Measurements from ENCODE around the gene OPCML.

Gene OPCML

DNA sequence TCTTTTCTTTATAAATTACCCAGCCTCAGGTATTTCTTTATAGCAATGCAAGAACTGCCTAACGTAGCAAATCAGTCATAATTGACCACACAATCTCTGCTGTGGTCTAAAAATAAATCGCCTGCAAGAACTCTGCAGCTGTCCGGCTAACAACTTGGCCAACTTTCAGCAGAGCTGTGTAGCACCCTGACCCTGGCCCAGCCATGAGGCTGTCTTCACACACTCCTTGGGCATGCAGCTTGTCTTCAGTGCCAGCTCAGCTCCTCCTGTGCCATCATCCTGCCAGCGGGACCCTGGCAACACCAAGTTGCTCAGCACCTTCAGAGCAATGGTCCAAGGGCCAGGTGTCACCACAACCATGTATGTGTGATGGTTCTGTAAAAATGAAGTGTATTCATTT lies 355.6 kb downstream of the OPCML start:
- no peak for DNase-seq (ENCODE audit: low read depth, low spot score)

DNA sequence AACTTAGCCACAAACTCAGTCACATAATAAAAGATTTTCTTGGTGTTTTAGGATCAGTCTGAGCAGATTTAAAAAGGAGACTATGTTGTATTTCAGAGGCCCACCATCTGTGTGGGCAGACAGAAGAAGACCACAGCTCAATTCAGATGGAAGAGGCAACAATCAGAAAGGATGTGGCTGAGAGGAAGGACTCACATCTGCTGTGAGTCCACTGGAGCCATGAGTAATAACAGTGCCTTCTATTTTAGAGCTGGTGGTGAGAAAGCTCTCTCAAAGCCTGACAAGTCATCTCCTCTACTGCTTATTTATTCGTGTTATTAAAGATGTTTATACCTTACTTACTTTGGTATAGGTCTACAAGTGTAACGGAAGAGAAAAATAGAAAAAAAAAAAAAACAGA lies 357.2 kb downstream of the OPCML start:
- no peak for DNase-seq (ENCODE audit: low read depth, low spot score)

GRCh38 chr11:133173810-133174412 lies 358.4 kb downstream of the OPCML start:
- no peak for DNase-seq (ENCODE audit: low read depth, low spot score)

- no peak for DNase-seq (ENCODE audit: low read depth, low spot score)
Observed at GRCh38 chr11:133172349-133172748, 360.0 kb downstream of the OPCML start.

GRCh38 chr11:133171374-133171773 lies 360.9 kb downstream of the OPCML start:
- no peak for DNase-seq (ENCODE audit: low read depth, low spot score)

- no peak for DNase-seq (ENCODE audit: low read depth, low spot score)
Observed at GRCh38 chr11:133168016-133168415, 364.3 kb downstream of the OPCML start.

DNA sequence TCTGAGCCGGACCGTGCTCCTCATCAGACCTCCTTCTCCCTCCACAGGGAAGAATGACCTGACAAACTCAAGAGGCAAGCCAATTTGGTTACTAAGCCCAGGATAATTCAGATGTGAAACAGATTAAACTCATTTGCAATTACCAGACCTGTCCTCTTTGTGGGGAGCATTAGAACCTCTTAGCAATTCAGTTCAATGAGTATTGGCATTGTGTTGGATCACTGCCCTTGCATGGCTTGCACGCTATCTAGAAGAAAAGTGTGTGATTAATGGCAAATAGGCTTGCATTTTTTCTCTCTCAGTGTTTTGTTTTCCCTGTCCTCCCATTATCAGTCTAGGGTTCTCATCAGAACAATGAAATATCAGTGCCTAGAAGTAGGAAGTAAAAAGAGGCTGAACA lies 365.6 kb downstream of the OPCML start:
- DNase-seq (ENCODE audit: low read depth, low spot score) = no peak

DNA sequence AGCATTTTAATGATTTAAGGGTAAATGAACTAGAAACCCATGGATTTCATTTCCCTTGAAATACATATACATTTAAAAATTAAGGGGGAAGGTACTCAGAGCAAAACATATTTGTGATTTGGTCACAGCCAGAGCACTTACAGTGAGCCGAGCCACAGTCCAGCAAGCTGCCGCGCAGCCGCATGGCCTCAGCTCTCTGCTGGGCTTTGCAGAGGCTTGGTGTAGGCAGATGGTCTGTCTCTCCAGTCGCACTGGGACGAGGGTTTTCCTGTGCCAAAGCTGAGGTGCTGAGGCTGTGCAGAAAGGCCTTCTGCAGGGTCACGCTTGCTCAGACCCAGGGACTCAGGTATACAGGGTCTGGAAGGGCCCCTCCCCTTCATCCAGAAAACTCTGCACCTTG lies 367.3 kb downstream of the OPCML start:
- DNase-seq (ENCODE audit: low read depth, low spot score) = no peak

DNA sequence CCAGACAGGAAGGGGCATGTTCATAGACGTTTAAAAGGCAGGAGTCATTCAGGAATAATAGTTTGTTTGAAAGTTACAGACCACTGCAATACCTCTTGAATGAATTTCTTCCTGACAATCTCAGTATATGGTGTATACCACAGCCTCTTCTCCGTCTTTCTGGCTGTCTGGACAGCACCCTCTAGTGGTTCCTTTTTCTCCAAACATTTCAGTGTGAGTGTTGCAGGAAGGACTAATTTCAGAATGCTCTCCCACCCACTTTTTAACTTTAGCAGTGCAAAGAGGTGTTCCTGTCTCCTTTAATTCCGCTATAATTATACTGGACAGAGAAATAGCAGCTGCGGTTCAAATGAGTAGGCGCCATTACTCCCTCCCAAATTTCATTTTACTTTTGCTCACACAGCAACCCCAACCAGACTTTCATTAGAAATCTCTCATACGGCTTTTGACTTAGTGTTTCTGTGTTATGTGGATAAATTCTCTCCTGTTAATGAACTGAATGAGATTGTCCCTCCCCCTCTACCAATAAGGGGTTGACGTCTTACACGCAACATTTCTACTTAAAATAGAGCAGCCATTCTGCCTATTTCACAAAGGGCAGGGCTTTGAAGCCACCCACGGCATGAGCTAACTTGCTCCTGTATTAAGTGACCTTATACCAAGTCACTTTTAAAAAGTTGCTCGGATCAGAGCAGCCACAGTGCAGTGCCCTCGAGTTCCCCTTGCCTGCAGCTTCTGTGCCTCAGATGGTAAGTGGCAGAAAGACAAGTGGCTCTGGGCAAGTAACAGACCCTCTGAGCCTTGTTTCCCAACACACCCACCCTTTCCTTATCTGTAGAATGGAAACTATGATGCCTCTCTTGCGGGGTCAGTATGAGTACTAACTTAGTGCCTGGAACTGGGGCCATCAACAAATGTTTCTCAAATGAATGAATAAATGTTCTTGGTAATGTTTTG lies 368.6 kb downstream of the OPCML start:
- DNase-seq (ENCODE audit: low read depth, low spot score) = peak; percentile 74

DNA sequence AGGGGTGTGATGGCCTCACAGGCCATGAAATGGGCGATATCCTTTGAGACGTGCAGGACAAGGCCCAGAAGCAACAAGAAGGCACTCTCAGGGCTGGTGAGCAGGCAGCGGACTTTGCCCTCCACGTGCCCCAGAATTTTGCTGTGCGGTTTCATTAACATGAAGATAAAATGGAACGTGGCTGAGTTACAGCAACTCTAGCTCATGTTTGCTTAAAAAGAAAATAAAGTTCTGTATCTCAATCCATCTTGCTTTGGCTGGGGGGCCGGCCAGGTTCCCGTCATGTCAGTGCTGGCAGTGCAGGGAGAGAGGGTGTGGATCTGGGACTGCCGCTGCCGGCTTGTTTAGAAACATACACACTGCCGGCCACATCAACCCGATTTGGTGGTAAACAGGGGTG lies 370.1 kb downstream of the OPCML start:
- DNase-seq (ENCODE audit: low read depth, low spot score) = no peak

DNA sequence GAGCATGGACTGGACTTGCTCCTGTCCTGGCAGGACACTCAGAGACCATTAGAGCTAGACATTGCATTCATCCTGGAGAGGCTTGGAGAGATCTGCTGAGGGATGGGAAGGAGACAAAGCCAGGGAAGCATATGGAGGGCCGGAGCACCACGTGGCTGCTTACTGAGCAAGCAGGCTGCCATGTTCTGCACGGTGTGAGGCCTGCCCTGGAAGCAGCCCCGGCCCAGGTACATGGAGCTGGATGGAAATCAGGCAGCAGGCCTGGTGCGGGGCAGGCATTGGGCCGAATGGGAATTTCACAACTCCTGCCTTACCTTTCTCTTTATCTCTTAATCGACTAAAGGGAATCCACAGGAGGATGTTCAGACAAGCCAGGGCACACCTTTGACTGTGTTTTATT lies 371.5 kb downstream of the OPCML start:
- no peak for DNase-seq (ENCODE audit: low read depth, low spot score)

- peak; percentile 19 for DNase-seq (ENCODE audit: low read depth, low spot score)
Observed at GRCh38 chr11:133156986-133157745, 375.1 kb downstream of the OPCML start.

DNA sequence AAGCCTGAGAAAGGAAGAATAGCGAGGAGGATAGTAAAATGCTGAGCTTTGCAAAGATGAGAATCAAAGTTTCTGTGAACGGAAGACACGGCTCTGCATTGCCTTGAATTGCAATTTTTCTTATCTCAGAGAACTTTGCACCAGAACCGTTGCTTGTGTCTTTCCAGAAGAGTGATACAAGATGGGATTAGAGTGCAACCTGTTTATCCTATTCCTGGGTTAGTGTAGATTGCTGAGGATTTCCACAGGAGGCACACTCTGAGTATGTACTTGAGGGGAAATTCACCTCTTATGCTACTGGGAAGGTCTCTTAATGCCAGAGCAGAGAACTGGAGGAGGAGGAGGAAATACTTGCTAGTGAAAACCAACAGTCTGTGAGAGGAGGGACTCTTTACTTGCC lies 377.5 kb downstream of the OPCML start:
- no peak for DNase-seq (ENCODE audit: low read depth, low spot score)

- DNase-seq (ENCODE audit: low read depth, low spot score) = no peak
Observed at GRCh38 chr11:133154076-133154475, 378.2 kb downstream of the OPCML start.

- DNase-seq (ENCODE audit: low read depth, low spot score) = no peak
Observed at GRCh38 chr11:133153031-133153430, 379.3 kb downstream of the OPCML start.

GRCh38 chr11:133149698-133150097 lies 382.6 kb downstream of the OPCML start:
- no peak for DNase-seq (ENCODE audit: low read depth, low spot score)

DNA sequence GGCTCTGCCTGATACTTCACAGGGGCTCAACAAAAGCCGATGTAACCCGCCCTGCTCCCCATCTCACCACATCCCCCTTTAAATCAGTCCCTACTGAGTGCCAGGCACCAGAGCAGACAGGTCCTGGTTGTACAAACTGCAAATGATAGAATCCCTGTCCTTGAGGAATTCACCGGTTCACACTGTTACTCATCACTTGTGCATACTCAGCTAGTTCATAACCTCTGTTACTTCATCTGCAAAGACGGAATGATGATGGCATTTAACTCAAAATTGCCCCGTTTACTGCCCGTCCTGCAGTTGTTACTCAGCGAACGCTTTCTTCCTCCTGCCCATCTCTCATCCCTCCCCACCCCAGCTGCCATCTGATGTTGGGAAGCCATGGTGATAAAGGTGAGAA lies 384.7 kb downstream of the OPCML start:
- DNase-seq (ENCODE audit: low read depth, low spot score) = no peak

DNA sequence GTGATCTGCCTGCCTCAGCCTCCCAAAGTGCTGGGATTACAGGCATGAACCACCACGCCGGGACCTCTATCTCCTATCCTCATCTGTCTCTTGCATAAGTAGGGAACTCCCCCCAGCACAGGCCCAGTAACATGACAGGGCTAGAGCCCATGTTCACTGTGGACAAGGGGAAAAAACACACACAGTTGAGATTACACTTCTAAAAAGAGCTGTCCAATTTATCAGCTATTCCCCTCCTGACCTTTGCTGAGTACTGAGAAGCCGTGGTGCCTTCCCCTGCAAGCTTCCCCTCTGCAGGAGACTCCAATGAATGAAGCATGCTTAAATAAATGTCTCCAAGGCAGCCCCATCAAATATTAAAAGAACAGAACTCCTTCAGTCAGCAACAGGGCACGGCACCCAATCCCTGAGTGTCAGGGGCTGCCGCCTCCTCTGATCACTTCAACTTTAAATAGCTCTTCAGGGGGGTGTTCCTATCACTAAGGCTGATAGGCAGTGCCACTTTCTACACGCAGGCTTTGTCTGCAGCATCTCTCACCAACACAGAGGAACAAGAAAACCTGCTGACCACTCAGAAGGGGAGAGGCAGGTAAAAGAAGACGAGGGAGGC lies 385.5 kb downstream of the OPCML start:
- DNase-seq (ENCODE audit: low read depth, low spot score) = no peak

DNA sequence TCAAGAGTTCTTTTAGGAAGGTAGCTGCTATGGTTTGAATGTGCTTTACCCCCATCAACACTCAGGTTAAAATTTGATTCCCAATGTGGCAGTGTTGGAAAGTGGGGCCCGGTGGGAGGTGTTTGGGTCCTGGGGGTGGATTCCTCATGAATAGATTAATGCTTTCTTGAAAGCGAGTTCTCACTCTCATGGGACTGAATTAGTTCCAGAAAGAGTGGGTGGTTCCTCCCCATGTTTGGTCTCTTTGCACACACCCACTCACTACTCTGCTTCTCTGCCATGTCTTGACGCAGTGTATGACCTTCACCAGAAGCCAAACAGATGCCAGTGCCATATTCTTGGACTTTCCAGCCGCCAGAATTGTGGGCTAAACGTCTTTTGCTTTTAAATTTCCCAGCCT lies 394.4 kb downstream of the OPCML start:
- no peak for DNase-seq (ENCODE audit: low read depth, low spot score)

- no peak for DNase-seq (ENCODE audit: low read depth, low spot score)
Observed at GRCh38 chr11:133137270-133137669, 395.0 kb downstream of the OPCML start.

DNA sequence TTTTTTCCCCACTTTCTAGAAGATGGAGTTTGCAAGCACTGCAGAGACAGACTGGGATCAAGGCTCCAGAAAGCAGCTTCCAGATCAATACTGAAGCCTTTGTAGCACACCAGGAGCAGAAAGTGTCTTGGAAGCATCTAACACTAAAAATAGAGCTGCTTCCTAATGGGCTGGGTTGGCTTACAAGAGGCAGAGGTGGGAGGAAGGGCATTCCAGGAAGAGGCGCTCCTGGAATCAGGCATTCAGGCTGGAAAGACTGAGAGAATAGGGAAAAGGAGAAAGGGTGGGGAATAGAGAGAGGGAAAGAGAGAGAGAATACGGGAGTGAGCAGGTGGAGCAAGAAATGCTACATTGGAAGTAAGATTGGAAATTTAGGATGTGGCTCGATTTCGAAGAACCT lies 395.9 kb downstream of the OPCML start:
- no peak for DNase-seq (ENCODE audit: low read depth, low spot score)

Data from astrocyte of the hippocampus (primary cell).